GM12878 (cell line): ENCODE data around the gene IP6K3. TPM values are rescaled to one million over a fixed set of nuclear protein-coding genes. Genes with fewer than 3 reads are reported as not detected.

Experiments used
- ATAC-seq: fragments of 200-7000 bp; cut with Tn5 transposase; 3 replicates; pipeline ENCODE4 v1.9.1; 2020; ENCODE audit warnings: mild to moderate bottlenecking, moderate library complexity
- BruUV-seq: library from RNA; stranded (reverse); fragments of 400-500 nt; replicated peaks from 2 replicates; lab custom pipeline; 2021; lab: Mats Ljungman, UMichigan
- CTCF ChIA-PET: fragments of 300-600 bp; sonication (Branson Sonifier 250); formaldehyde crosslinking; extraction: SDS; loops from one replicate; lab custom pipeline; 2021; ENCODE audit warnings: inconsistent platforms; lab: Yijun Ruan, JAX
- POLR2A ChIA-PET: fragments of 350-600 bp; formaldehyde crosslinking; extraction: SDS; loops from one replicate; lab custom pipeline; 2021; ENCODE audit warnings: inconsistent platforms; lab: Charles Lee
- RAD21 ChIA-PET: fragments of 300-600 bp; sonication (Branson Sonifier 250); formaldehyde crosslinking; loops from one replicate; lab custom pipeline; 2023; ENCODE audit warnings: antibody characterized with exemption; ENCODE audit not compliant: unreplicated experiment; lab: Charles Lee
- SMC1A ChIA-PET: fragments of 300-600 bp; sonication (Branson Sonifier 250); formaldehyde crosslinking; loops from one replicate; lab custom pipeline; 2023; ENCODE audit not compliant: unreplicated experiment, uncharacterized antibody; lab: Charles Lee
- DNase-seq: peaks from one replicate; pipeline ENCODE4 v3.0.0-alpha.2; 2011; ENCODE audit warnings: low read depth, low spot score
- FAIRE-seq: peaks from 3 replicates; lab custom pipeline; 2011; peaks lifted over from hg19 to GRCh38; lab: Jason Lieb, UNC
- H2AFZ ChIP-seq: 2 replicates; pipeline ENCODE4 v1.6.0; 2011; ENCODE audit warnings: low read depth, low read length, control low read depth; ENCODE audit not compliant: control insufficient read depth
- H3K27ac ChIP-seq: 2 replicates; pipeline ENCODE4 v1.5.1; 2011; ENCODE audit warnings: control low read depth; ENCODE audit not compliant: control insufficient read depth, insufficient read depth
- H3K27me3 ChIP-seq, 2 experiments: replicated peaks in 1 of 2; 2 replicates each; pipeline versions ENCODE4 v1.6.0 to v1.6.1; 2011; ENCODE audit warnings: low read length in 1 of 2; ENCODE audit not compliant: control insufficient read depth in 2 of 2, insufficient read depth in 2 of 2
- H3K36me3 ChIP-seq, 2 experiments: 2 replicates each; pipeline ENCODE4 v1.5.1; 2011; ENCODE audit warnings: low read length in 1 of 2; ENCODE audit not compliant: control insufficient read depth in 2 of 2, insufficient read depth in 2 of 2
- H3K4me1 ChIP-seq: 2 replicates; pipeline ENCODE4 v1.6.1; 2011; ENCODE audit warnings: mild to moderate bottlenecking, low read length, moderate library complexity, mixed read lengths; ENCODE audit not compliant: control insufficient read depth, insufficient read depth
- H3K4me2 ChIP-seq: 2 replicates; pipeline ENCODE4 v1.6.0; 2011; ENCODE audit warnings: control low read depth; ENCODE audit not compliant: control insufficient read depth, insufficient read depth
- H3K4me3 ChIP-seq: fragments of 200-600 bp; sonication (generic); 2 replicates; pipeline ENCODE4 v1.5.1; 2016
- H3K79me2 ChIP-seq: 2 replicates; pipeline ENCODE4 v1.6.0; 2011; ENCODE audit warnings: low read length; ENCODE audit not compliant: control insufficient read depth, insufficient read depth
- H3K9ac ChIP-seq: 2 replicates; pipeline ENCODE4 v1.8.0; 2011; ENCODE audit warnings: low read length, control low read depth, mixed read lengths; ENCODE audit not compliant: control insufficient read depth, insufficient read depth
- H3K9me3 ChIP-seq: replicated peaks from 3 replicates; pipeline ENCODE4 v1.5.1; 2011; ENCODE audit warnings: mild to moderate bottlenecking, low read length; ENCODE audit not compliant: control insufficient read depth, insufficient read depth
- H4K20me1 ChIP-seq: 2 replicates; pipeline ENCODE4 v1.6.0; 2011; ENCODE audit not compliant: control insufficient read depth, insufficient read depth
- BCLAF1 ChIP-seq: fragments of 450-650 bp; IDR thresholded peaks from 2 replicates; pipeline ENCODE4 v1.6.1; 2017; ENCODE audit warnings: antibody characterized with exemption, mild to moderate bottlenecking, moderate library complexity
- BHLHE40 ChIP-seq, 2 experiments: fragments of 450-650 bp in 1 of 2; IDR thresholded peaks; 2 replicates each; pipeline ENCODE4 v1.6.1; 2011 to 2017; ENCODE audit warnings: low read depth in 2 of 2, borderline replicate concordance in 1 of 2, improper control_type of control experiment in 1 of 2, low read length in 1 of 2, mild to moderate bottlenecking in 1 of 2
- HDGF ChIP-seq: fragments of 450-650 bp; IDR thresholded peaks from 2 replicates; pipeline ENCODE4 v1.6.1; 2016; ENCODE audit warnings: antibody characterized with exemption
- KAT2A ChIP-seq: conservative IDR thresholded peaks from 2 replicates; pipeline ENCODE4 v1.6.1; 2011; ENCODE audit warnings: low read depth, low read length; ENCODE audit not compliant: control insufficient read depth
- MLLT1 ChIP-seq: fragments of 450-650 bp; IDR thresholded peaks from 2 replicates; pipeline ENCODE4 v1.6.1; 2016; ENCODE audit warnings: mild to moderate bottlenecking
- ZNF622 ChIP-seq: fragments of 450-650 bp; IDR thresholded peaks from 2 replicates; pipeline ENCODE4 v1.6.1; 2017; ENCODE audit warnings: mild to moderate bottlenecking, inconsistent platforms
- WGBS: methylation state at CpG from one replicate; pipeline ENCODE4 v1.1.6; 2016; ENCODE audit warnings: low lambda C conversion rate; ENCODE audit not compliant: insufficient replicate concordance, insufficient coverage; ENCODE audit errors: missing lambda C conversion rate; 5-methylcytosine and 5-hydroxymethylcytosine counted together
- in situ Hi-C: fragments of 300-500 bp; cut with MboI; formaldehyde crosslinking; loops from 9 replicates; pipeline ENCODE4 v1.14.3; 2018; ENCODE audit warnings: mixed read lengths
- intact Hi-C: fragments of 100-400 bp; cut with micrococcal nuclease; formaldehyde crosslinking; loops from one replicate; pipeline ENCODE4 v1.14.2; 2022; ENCODE audit not compliant: unreplicated experiment
- polyA plus RNA-seq, 11 experiments: library from polyadenylated mRNA; depleted of rRNA in 4 of 11; unstranded in 6 of 11; stranded (reverse) in 5 of 11; fragments of >200 nt; fragmentation: Nextera tagmentation in 4 of 11; fragmentation: Illumina TruSeq in 1 of 11; extraction: Ambion mirVana in 4 of 11; extraction: Trizol in 1 of 11; gene quantifications; 1 replicate in 1 of 11; 2 replicates in 10 of 11; pipeline versions ENCODE4 v1.2.1 to v1.2.3, GENCODE V29; 2011 to 2016; ENCODE audit warnings: inconsistent platforms in 2 of 11, missing spikeins in 2 of 11, low read depth in 1 of 11
- total RNA-seq, 4 experiments: library from RNA; depleted of rRNA in 3 of 4; stranded (reverse); fragments of >200 nt in 3 of 4; fragmentation: Illumina TruSeq in 1 of 4; extraction: Trizol in 1 of 4; gene quantifications; 2 replicates each; pipeline versions ENCODE4 v1.2.1 to v1.2.3, GENCODE V29; 2013 to 2021
- TF ChIP-seq, protein P1 (sequence below): IDR thresholded peaks from 2 replicates; pipeline ENCODE4 v1.6.1; 2012; ENCODE audit warnings: low read depth, low read length, improper control_type of control experiment

IP6K3 gene
- total and polyA plus RNA-seq, 10 of the 15 experiments (the other 5 are each of a cell fraction or from before 2014, with no cell fraction given), result 0.02 to 0.15 (median 0.09) TPM; not detected in 7

DNA sequence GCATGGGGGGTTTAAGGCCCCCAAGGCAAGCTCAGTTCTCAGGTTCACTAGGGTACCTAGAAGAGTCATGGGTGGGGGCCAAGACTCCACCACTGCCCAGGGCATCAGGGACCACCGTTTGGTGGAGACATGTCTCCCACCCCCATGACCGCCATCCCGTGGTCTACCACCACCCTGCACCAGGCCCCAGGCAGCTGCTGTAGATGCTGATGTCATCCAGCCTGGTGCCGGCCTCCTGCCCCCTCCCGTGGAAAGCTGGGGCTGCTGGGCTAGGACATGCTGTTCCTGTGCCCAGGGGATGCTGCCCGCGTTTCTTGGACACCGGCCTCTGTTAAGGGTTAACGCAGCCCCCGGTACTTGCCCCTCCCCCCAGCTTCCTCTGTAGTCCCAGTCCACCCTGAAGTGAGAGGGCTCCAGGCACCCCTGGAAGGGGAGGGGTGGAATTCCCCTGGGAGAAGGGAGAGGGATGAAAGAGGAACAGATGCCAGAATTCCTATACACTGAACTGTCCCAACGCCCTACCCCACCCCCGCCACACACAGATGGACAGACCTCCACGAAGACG, 587 bp downstream of the IP6K3 start:
- ChIA-PET CTCF (interaction anchor here (0.8 to 7.2 kb wide), 6 partner anchors 12 to 156 kb away, joined by 3 to 46 read pairs (median 6); partner anchors contain the start of gene UQCC2), RAD21 (interaction anchor here (1.4 kb wide), 1 partner anchor 35 kb away, joined by 3 read pairs; the partner anchor contains the start of gene UQCC2), SMC1A (interaction anchor here (0.9 to 1.1 kb wide), 2 partner anchors 35 to 156 kb away, joined by 3 to 4 read pairs; partner anchors contain the start of gene UQCC2), POLR2A (interaction anchor here (0.6 kb wide), 1 partner anchor 514 kb away, joined by 4 read pairs; no protein-coding TSS in a partner anchor)
- no peaks in the 10 kb centered on the region for H3K4me1 ChIP-seq
- no peak overlapping the region for H3K27ac ChIP-seq
- WGBS, result 14% methylated on average over 14 of the region's 14 CpGs
- H3K9ac ChIP-seq, result no peak overlapping the region
- intact Hi-C loops, result no loop called here
- in situ Hi-C loops, result no loop called here
- no TSS peak for BruUV-seq
- H3K27me3 ChIP-seq, result no peaks in the 10 kb centered on the region; a peak in 1 of 4 replicates
- H2AFZ ChIP-seq, result no peak overlapping the region
- FAIRE-seq (no peak), DNase-seq (no peak), ATAC-seq (no peak)
- H3K36me3 ChIP-seq, result no peaks in the 10 kb centered on the region
- no peak overlapping the region for H3K4me2 ChIP-seq
- no peak overlapping the region for H3K4me3 ChIP-seq
- no peaks in the 10 kb centered on the region for H4K20me1 ChIP-seq
- no peaks in the 10 kb centered on the region for H3K79me2 ChIP-seq
- no peaks in the 10 kb centered on the region for H3K9me3 ChIP-seq
- TF ChIP-seq HDGF (no peak), ZNF622 (no peak)
- TF ChIP-seq, protein P1, sequence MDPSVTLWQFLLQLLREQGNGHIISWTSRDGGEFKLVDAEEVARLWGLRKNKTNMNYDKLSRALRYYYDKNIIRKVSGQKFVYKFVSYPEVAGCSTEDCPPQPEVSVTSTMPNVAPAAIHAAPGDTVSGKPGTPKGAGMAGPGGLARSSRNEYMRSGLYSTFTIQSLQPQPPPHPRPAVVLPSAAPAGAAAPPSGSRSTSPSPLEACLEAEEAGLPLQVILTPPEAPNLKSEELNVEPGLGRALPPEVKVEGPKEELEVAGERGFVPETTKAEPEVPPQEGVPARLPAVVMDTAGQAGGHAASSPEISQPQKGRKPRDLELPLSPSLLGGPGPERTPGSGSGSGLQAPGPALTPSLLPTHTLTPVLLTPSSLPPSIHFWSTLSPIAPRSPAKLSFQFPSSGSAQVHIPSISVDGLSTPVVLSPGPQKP, result no peak

- in situ Hi-C loops (no loop called here), intact Hi-C loops (no loop called here)
- H4K20me1 ChIP-seq, result no peaks in the 10 kb centered on the region
- no peak for TF ChIP-seq KAT2A
- no peak for TF ChIP-seq BHLHE40 (IDR thresholded peaks at IDR 0.05; ENCODE audit: borderline replicate concordance in 1 of 2, low read depth in 2 of 2, low read length in 1 of 2)
- no peak for TF ChIP-seq MLLT1
- TF ChIP-seq BCLAF1, result no peak
These were observed 1.2 kb downstream of the IP6K3 start for GRCh38 chr6:33745548-33745947.

More at GRCh38 chr6:33745548-33745947, 1.2 kb downstream of the IP6K3 start:
- RAD21 ChIA-PET, result interaction anchor here (1.4 kb wide), 1 partner anchor 34 kb away, joined by 3 read pairs; the partner anchor contains the start of gene UQCC2
- no peaks in the 10 kb centered on the region for H3K9me3 ChIP-seq
- DNase-seq, result no peak
- CTCF ChIA-PET, result interaction anchor here (0.8 to 7.2 kb wide), 6 partner anchors 12 to 156 kb away, joined by 3 to 46 read pairs (median 6); partner anchors contain the start of gene UQCC2
- no peak for FAIRE-seq
- SMC1A ChIA-PET, result interaction anchor here (0.9 to 1.1 kb wide), 2 partner anchors 34 to 156 kb away, joined by 3 to 4 read pairs; partner anchors contain the start of gene UQCC2
- H3K4me1 ChIP-seq, result no peaks in the 10 kb centered on the region
- 16% methylated on average over 7 of the region's 7 CpGs for WGBS
- H2AFZ ChIP-seq, result no peak overlapping the region
- BruUV-seq, result no TSS peak
- H3K27ac ChIP-seq, result no peak overlapping the region
- ATAC-seq, result no peak
- no peaks in the 10 kb centered on the region for H3K79me2 ChIP-seq
- POLR2A ChIA-PET, result interaction anchor here (0.6 kb wide), 1 partner anchor 513 kb away, joined by 4 read pairs; no protein-coding TSS in a partner anchor
- no peak overlapping the region for H3K9ac ChIP-seq
- H3K4me2 ChIP-seq, result no peak overlapping the region
- no peaks in the 10 kb centered on the region; a peak in 1 of 4 replicates for H3K27me3 ChIP-seq
- H3K36me3 ChIP-seq, result no peaks in the 10 kb centered on the region
- no peak overlapping the region for H3K4me3 ChIP-seq
